ENCODE measurements around the gene SFMBT2. TPM values are rescaled to one million over a fixed set of nuclear protein-coding genes. Genes with fewer than 3 reads are reported as not detected.

SFMBT2 gene
- total RNA-seq, 1 donor from 2014 or later, result 9.1 TPM

DNA sequence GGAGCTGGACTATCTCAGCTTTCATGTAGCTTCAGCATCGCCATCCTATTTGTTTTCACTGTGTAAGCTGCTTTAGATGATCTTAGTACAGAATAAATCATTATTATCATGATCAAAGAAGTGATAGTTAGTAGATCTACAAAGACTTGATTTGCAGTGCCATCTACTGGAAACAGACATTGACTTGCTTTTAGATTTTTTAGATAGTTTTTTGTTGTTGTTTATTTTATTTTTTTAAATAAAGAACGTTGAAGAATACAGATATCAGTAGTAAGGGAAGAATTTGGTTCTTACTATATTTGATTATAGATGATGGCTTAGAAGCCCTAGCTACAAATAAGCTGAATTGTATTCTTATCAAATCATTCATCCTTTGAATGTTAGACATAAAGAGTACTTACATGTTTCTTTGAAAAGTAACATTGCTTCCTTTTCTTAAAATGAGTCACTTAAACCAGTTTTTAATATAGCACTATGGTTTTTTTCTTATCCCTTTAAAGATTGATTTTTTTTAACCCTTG lies 6.3 kb upstream of the SFMBT2 start:
- no peak overlapping the region for H3K27ac Mint-ChIP-seq
- H3K4me1 Mint-ChIP-seq (ENCODE audit: low read depth), result peaks cover 4% of the 10 kb centered on the region
- no peaks in the 10 kb centered on the region for H3K9me3 Mint-ChIP-seq (ENCODE audit: low read depth)
- no peak for DNase-seq (ENCODE audit: low spot score, unreplicated experiment)
- no peak overlapping the region for H3K4me3 Mint-ChIP-seq (ENCODE audit: low read depth)
- TF ChIP-seq, protein P1, sequence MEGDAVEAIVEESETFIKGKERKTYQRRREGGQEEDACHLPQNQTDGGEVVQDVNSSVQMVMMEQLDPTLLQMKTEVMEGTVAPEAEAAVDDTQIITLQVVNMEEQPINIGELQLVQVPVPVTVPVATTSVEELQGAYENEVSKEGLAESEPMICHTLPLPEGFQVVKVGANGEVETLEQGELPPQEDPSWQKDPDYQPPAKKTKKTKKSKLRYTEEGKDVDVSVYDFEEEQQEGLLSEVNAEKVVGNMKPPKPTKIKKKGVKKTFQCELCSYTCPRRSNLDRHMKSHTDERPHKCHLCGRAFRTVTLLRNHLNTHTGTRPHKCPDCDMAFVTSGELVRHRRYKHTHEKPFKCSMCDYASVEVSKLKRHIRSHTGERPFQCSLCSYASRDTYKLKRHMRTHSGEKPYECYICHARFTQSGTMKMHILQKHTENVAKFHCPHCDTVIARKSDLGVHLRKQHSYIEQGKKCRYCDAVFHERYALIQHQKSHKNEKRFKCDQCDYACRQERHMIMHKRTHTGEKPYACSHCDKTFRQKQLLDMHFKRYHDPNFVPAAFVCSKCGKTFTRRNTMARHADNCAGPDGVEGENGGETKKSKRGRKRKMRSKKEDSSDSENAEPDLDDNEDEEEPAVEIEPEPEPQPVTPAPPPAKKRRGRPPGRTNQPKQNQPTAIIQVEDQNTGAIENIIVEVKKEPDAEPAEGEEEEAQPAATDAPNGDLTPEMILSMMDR (IDR thresholded peaks at IDR 0.05; ENCODE audit: unreplicated experiment), result peak; percentile 41
- peaks cover 66% of the 10 kb centered on the region for H3K27me3 Mint-ChIP-seq
- H3K36me3 Mint-ChIP-seq (ENCODE audit: insufficient read depth), result no peaks in the 10 kb centered on the region

DNA sequence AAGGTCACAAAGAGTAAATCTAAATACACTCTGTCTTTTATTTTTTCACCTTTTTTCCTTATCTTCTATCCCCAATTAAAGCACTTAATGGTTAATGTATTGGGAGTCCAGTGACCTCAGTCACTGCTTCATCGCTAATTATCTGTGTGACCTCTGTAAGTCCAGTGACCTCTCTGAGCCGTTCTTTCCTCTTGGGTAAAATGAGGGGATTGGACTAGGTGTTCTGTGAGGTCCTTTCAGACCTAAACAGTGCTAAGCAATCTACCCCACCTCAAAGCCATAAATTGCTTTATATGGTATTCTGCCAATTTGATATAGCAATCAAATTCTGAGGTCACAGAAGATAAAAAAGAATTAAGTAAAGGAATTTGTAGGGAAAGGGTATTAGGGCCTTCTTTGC lies 3.9 kb upstream of the SFMBT2 start:
- Mint-ChIP-seq H3K27me3 (peaks cover 72% of the 10 kb centered on the region), H3K36me3 (ENCODE audit: insufficient read depth) (no peaks in the 10 kb centered on the region), H3K4me1 (ENCODE audit: low read depth) (peaks cover 7% of the 10 kb centered on the region), H3K27ac (no peak overlapping the region), H3K9me3 (ENCODE audit: low read depth) (no peaks in the 10 kb centered on the region), H3K4me3 (ENCODE audit: low read depth) (no peak overlapping the region)
- DNase-seq (ENCODE audit: low spot score, unreplicated experiment), result no peak
- TF ChIP-seq, protein P1 (IDR thresholded peaks at IDR 0.05; ENCODE audit: unreplicated experiment), result no peak

DNA sequence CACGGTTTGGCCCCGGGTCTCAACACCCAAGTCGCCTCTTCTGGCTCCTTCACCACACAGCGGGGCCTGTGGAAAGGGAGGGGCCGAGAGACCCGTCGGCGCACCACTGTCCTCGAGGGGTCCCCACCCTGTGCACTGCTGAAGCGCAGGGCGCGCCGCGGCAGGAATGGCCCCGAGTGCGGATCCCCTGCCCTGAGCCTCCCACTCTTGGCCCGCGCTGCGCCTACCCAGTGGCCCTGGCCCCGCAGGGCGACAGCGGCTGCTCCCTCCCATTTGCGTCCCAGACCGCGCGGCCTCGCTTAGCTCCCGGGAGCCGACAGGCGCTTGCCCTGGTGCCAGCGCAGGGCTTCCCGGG lies 2.1 kb upstream of the SFMBT2 start:
- no peak overlapping the region for H3K27ac Mint-ChIP-seq
- no peaks in the 10 kb centered on the region for H3K9me3 Mint-ChIP-seq (ENCODE audit: low read depth)
- no peak overlapping the region for H3K4me3 Mint-ChIP-seq (ENCODE audit: low read depth)
- H3K36me3 Mint-ChIP-seq (ENCODE audit: insufficient read depth), result no peaks in the 10 kb centered on the region
- TF ChIP-seq, protein P1 (IDR thresholded peaks at IDR 0.05; ENCODE audit: unreplicated experiment), result no peak
- H3K4me1 Mint-ChIP-seq (ENCODE audit: low read depth), result peaks cover 18% of the 10 kb centered on the region
- DNase-seq (ENCODE audit: low spot score, unreplicated experiment), result no peak
- H3K27me3 Mint-ChIP-seq, result peaks cover 70% of the 10 kb centered on the region

DNA sequence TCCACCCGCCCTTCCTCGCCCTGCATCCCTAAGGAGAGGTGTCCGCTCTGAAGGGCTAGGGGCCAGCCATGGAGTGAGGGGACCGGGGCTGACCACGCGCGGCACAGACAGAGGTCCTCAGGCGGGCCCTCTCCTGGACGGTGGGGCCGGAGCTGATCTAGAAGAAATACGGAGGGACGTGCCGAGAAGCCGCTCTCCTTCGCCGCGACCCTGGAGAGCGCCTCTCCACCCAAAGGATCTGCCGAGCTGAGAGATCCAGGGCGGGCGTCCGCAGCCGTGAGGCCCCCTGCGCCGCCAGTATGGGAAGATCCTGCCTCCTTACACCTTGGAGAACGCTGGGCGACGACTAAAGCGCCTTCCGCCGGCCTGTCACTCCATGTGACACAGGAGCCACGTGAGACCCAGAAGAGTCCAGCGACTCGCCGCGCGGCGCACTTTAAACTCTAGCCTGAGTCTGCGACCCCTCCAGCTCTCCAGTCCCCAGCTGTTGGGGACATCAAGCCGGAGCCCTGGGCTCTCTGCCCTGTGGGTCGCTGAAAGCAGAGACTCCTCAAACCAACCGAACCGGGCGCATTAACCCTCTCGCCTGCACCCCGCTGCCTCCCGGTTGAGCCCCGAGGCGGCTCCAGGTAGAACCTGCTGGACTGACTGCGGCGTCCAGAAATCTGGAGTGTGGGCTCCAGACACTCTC lies 1.5 kb upstream of the SFMBT2 start:
- Mint-ChIP-seq H3K4me3 (ENCODE audit: low read depth) (peak overlapping the region; percentile 62), H3K27me3 (peaks cover 70% of the 10 kb centered on the region), H3K9me3 (ENCODE audit: low read depth) (no peaks in the 10 kb centered on the region), H3K27ac (peak overlapping the region; percentile 92), H3K4me1 (ENCODE audit: low read depth) (peaks cover 19% of the 10 kb centered on the region), H3K36me3 (ENCODE audit: insufficient read depth) (no peaks in the 10 kb centered on the region)
- peak; percentile 26 for DNase-seq (ENCODE audit: low spot score, unreplicated experiment)
- TF ChIP-seq, protein P1 (IDR thresholded peaks at IDR 0.05; ENCODE audit: unreplicated experiment), result no peak

DNA sequence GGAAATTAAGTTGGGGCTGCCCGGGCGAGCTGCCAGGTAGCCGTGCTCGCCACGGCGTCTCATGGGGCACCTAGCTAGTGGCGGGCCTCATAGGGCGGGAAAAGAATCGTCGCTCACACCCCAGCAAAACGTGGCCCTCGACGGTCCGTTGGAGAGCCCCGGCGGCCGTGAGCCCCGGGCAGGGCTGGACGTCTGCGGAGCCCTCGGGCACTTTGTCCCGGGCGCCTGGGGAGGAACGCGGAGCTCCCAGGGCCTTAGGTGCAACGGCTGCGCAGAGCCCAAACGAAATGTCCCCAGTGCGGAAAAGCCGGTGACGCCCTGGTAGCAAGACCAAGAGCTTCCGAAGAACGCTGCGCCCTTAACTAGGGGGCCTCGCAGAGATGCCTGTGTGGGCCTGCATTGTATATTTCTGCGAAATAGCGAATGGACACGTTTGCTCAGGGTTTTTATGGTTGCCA lies 866 bp upstream of the SFMBT2 start:
- H3K27ac Mint-ChIP-seq, result no peak overlapping the region
- H3K4me1 Mint-ChIP-seq (ENCODE audit: low read depth), result peaks cover 19% of the 10 kb centered on the region
- no peaks in the 10 kb centered on the region for H3K9me3 Mint-ChIP-seq (ENCODE audit: low read depth)
- TF ChIP-seq, protein P1 (IDR thresholded peaks at IDR 0.05; ENCODE audit: unreplicated experiment), result no peak
- H3K27me3 Mint-ChIP-seq, result peaks cover 75% of the 10 kb centered on the region
- H3K4me3 Mint-ChIP-seq (ENCODE audit: low read depth), result peak overlapping the region; percentile 89
- no peaks in the 10 kb centered on the region for H3K36me3 Mint-ChIP-seq (ENCODE audit: insufficient read depth)
- no peak for DNase-seq (ENCODE audit: low spot score, unreplicated experiment)
